Cardiac fibroblast (primary cell): ENCODE results near the gene UNC5B.

ENCODE experiments used
- DNase-seq, 2 donors: peaks; one replicate each; pipeline versions ENCODE4 v3.0.0 to v3.0.0-alpha.2; 2010; ENCODE audit warnings: low read depth in 2 of 2
- H3K4me3 ChIP-seq, 2 donors: replicated peaks in 1 of 2; 1 replicate in 1 of 2; 2 replicates in 1 of 2; pipeline ENCODE4 v1.5.1; 2011; ENCODE audit warnings: low read depth in 2 of 2, low read length in 2 of 2, mild to moderate bottlenecking in 2 of 2, moderate library complexity in 1 of 2
- CTCF ChIP-seq: IDR thresholded peaks from one replicate; pipeline ENCODE4 v1.5.1; 2011; ENCODE audit warnings: low read depth, mild to moderate bottlenecking, low read length, inconsistent platforms

Gene UNC5B

GRCh38 chr10:71312220-71312619 lies 99.8 kb downstream of the UNC5B start:
- no peak overlapping the region for H3K4me3 ChIP-seq
- TF ChIP-seq CTCF: no peak
- no peak for DNase-seq

- TF ChIP-seq CTCF: no peak
- no peak overlapping the region for H3K4me3 ChIP-seq
- peak; percentile 49 to 89 for DNase-seq
Measured at GRCh38 chr10:71312811-71313789, 100.7 kb downstream of the UNC5B start.

GRCh38 chr10:71314028-71314693 lies 101.8 kb downstream of the UNC5B start:
- H3K4me3 ChIP-seq: no peak overlapping the region
- peak; percentile 62 to 66 for DNase-seq
- peak; percentile 83 for TF ChIP-seq CTCF

- no peak for DNase-seq
- no peak for TF ChIP-seq CTCF
Measured at GRCh38 chr10:71314694-71315225, 102.4 kb downstream of the UNC5B start.

GRCh38 chr10:71316056-71316785 lies 103.9 kb downstream of the UNC5B start:
- no peak overlapping the region for H3K4me3 ChIP-seq
- DNase-seq: peak; percentile 17 to 18
- no peak for TF ChIP-seq CTCF

More at GRCh38 chr10:71314694-71315225, 102.4 kb downstream of the UNC5B start:
- no peak overlapping the region for H3K4me3 ChIP-seq

- no peak for DNase-seq
- no peak for TF ChIP-seq CTCF
- H3K4me3 ChIP-seq: no peak overlapping the region
Measured at GRCh38 chr10:71316786-71317160, 104.4 kb downstream of the UNC5B start.
